H1 (cell line): ENCODE measurements around the gene CACNG1. TPM values are rescaled to one million over a fixed set of nuclear protein-coding genes. Genes with fewer than 3 reads are reported as not detected.

Experiments used
- CTCF ChIA-PET: fragments of 300-600 bp; sonication (Branson Sonifier 250); formaldehyde crosslinking; loops from one replicate; lab custom pipeline; 2021; ENCODE audit not compliant: partially characterized antibody; lab: Charles Lee
- POLR2A ChIA-PET: fragments of 300-600 bp; sonication (Branson Sonifier 250); formaldehyde crosslinking; loops from one replicate; lab custom pipeline; 2021; ENCODE audit warnings: inconsistent platforms; ENCODE audit not compliant: partially characterized antibody; lab: Charles Lee
- DNase-seq, 2 experiments: peaks; one replicate each; pipeline versions ENCODE4 v3.0.0 to v3.0.0-alpha.2; 2010 to 2022; ENCODE audit warnings: low spot score in 2 of 2, low read depth in 1 of 2, mixed read lengths in 1 of 2
- FAIRE-seq: peaks from 2 replicates; lab custom pipeline; 2011; peaks lifted over from hg19 to GRCh38; lab: Jason Lieb, UNC
- H2AFZ ChIP-seq: 2 replicates; pipeline ENCODE4 v1.8.1; 2012; ENCODE audit warnings: low read length, inconsistent platforms
- H2AK5ac ChIP-seq: 2 replicates; pipeline ENCODE4 v1.6.1; 2013; ENCODE audit warnings: low read depth, low read length
- H2BK120ac ChIP-seq: replicated peaks from 2 replicates; pipeline ENCODE3; 2013; ENCODE audit warnings: low read depth, low read length, inconsistent platforms
- H2BK12ac ChIP-seq: 2 replicates; pipeline ENCODE4 v1.6.1; 2013; ENCODE audit warnings: low read depth, low read length
- H2BK15ac ChIP-seq: 2 replicates; pipeline ENCODE4 v1.6.1; 2013; ENCODE audit warnings: low read length
- H2BK20ac ChIP-seq: 2 replicates; pipeline ENCODE4 v1.6.1; 2013; ENCODE audit warnings: low read length
- H2BK5ac ChIP-seq: 2 replicates; pipeline ENCODE4 v1.6.1; 2013; ENCODE audit warnings: low read depth, low read length
- H3K14ac ChIP-seq: 2 replicates; pipeline ENCODE4 v1.6.1; 2013; ENCODE audit warnings: inconsistent platforms; ENCODE audit not compliant: insufficient read length
- H3K18ac ChIP-seq: 2 replicates; pipeline ENCODE4 v1.6.1; 2013; ENCODE audit warnings: low read length; ENCODE audit errors: extremely low read depth
- H3K23ac ChIP-seq: 2 replicates; pipeline ENCODE4 v1.6.1; 2013; ENCODE audit warnings: inconsistent platforms; ENCODE audit not compliant: insufficient read length
- H3K23me2 ChIP-seq: 2 replicates; pipeline ENCODE4 v1.6.1; 2013; ENCODE audit warnings: low read depth, low read length
- H3K27ac ChIP-seq: 2 replicates; pipeline ENCODE4 v1.6.1; 2011; ENCODE audit warnings: low read depth, low read length, inconsistent platforms
- H3K27me3 ChIP-seq, 4 experiments: replicated peaks in 1 of 4; 1 replicate in 1 of 4; 2 replicates in 3 of 4; pipeline versions ENCODE4 v1.6.1 to v1.8.1; 2011 to 2013; ENCODE audit warnings: low read length in 3 of 4, mild to moderate bottlenecking in 3 of 4, inconsistent platforms in 2 of 4, mixed read lengths in 2 of 4, moderate library complexity in 1 of 4; ENCODE audit not compliant: control insufficient read depth in 3 of 4, insufficient read depth in 3 of 4; ENCODE audit errors: extremely low read depth in 1 of 4
- H3K36me3 ChIP-seq, 4 experiments: 2 replicates each; pipeline versions ENCODE4 v1.6.1 to v1.8.1; 2011 to 2013; ENCODE audit warnings: mild to moderate bottlenecking in 4 of 4, low read length in 3 of 4, moderate library complexity in 2 of 4, control low read depth in 1 of 4, inconsistent platforms in 1 of 4; ENCODE audit not compliant: insufficient read depth in 4 of 4, control insufficient read depth in 2 of 4
- H3K4ac ChIP-seq: replicated peaks from 2 replicates; pipeline ENCODE3; 2013; ENCODE audit warnings: low read length, low read depth, mixed read lengths, inconsistent platforms; ENCODE audit not compliant: insufficient read length
- H3K4me1 ChIP-seq, 4 experiments: replicated peaks in 1 of 4; 1 replicate in 1 of 4; 2 replicates in 3 of 4; pipeline versions ENCODE4 v1.6.1 to v1.8.1; 2011 to 2013; ENCODE audit warnings: low read length in 3 of 4, inconsistent platforms in 2 of 4, mixed read lengths in 1 of 4; ENCODE audit not compliant: insufficient read depth in 4 of 4, control insufficient read depth in 3 of 4
- H3K4me2 ChIP-seq, 2 experiments: 2 replicates each; pipeline versions ENCODE4 v1.6.1 to v1.8.1; 2011 to 2013; ENCODE audit warnings: low read depth in 2 of 2, low read length in 2 of 2, control low read depth in 1 of 2, inconsistent platforms in 1 of 2, mild to moderate bottlenecking in 1 of 2; ENCODE audit not compliant: insufficient read depth in 1 of 2
- H3K4me3 ChIP-seq, 4 experiments: fragments of 200-600, 300-600 bp in 1 of 4; sonication (generic), shearing (Covaris generic), sonication (Bioruptor Twin) in 1 of 4; 2 replicates each; pipeline versions ENCODE4 v1.5.1 to v1.8.1; 2011 to 2016; ENCODE audit warnings: low read length in 4 of 4, low read depth in 3 of 4, control low read depth in 2 of 4, inconsistent platforms in 2 of 4, mild to moderate bottlenecking in 2 of 4, mixed read lengths in 1 of 4, moderate library complexity in 1 of 4; ENCODE audit not compliant: insufficient read depth in 2 of 4; ENCODE audit errors: extremely low read depth in 1 of 4
- H3K56ac ChIP-seq: replicated peaks from 2 replicates; pipeline ENCODE3; 2013; ENCODE audit warnings: low read depth, mild to moderate bottlenecking, mixed read lengths, low read length, inconsistent platforms; ENCODE audit not compliant: insufficient read length
- H3K79me1 ChIP-seq: 2 replicates; pipeline ENCODE4 v1.6.1; 2013; ENCODE audit warnings: low read depth, low read length, control low read depth
- H3K79me2 ChIP-seq, 2 experiments: 2 replicates each; pipeline versions ENCODE4 v1.6.1 to v1.8.1; 2012 to 2013; ENCODE audit warnings: low read length in 2 of 2, mild to moderate bottlenecking in 2 of 2, inconsistent platforms in 1 of 2; ENCODE audit not compliant: insufficient read depth in 2 of 2, control insufficient read depth in 1 of 2
- H3K9ac ChIP-seq, 4 experiments: replicated peaks in 1 of 4; 1 replicate in 1 of 4; 2 replicates in 3 of 4; pipeline versions ENCODE4 v1.6.1 to v1.8.1; 2011 to 2013; ENCODE audit warnings: low read depth in 3 of 4, low read length in 3 of 4, control low read depth in 2 of 4, mild to moderate bottlenecking in 2 of 4, moderate library complexity in 2 of 4, inconsistent platforms in 1 of 4; ENCODE audit errors: extremely low read depth in 1 of 4
- H3K9me3 ChIP-seq, 2 experiments: 2 replicates each; pipeline versions ENCODE4 v1.6.1 to v1.8.1; 2012 to 2013; ENCODE audit warnings: mild to moderate bottlenecking in 2 of 2, moderate library complexity in 2 of 2, control low read depth in 1 of 2, inconsistent platforms in 1 of 2, low read depth in 1 of 2, low read length in 1 of 2, mixed read lengths in 1 of 2; ENCODE audit not compliant: insufficient read depth in 2 of 2
- H4K20me1 ChIP-seq, 2 experiments: replicated peaks in 1 of 2; 2 replicates each; pipeline versions ENCODE3 to v1.8.1; 2011 to 2013; ENCODE audit warnings: inconsistent platforms in 2 of 2, low read length in 2 of 2, mild to moderate bottlenecking in 1 of 2; ENCODE audit not compliant: insufficient read depth in 2 of 2, control insufficient read depth in 1 of 2
- H4K5ac ChIP-seq: 2 replicates; pipeline ENCODE4 v1.6.1; 2013; ENCODE audit warnings: low read length, low read depth, mixed read lengths, inconsistent platforms; ENCODE audit not compliant: insufficient read length
- H4K8ac ChIP-seq: 2 replicates; pipeline ENCODE4 v1.8.0; 2013; ENCODE audit warnings: mild to moderate bottlenecking, moderate library complexity, low read length, inconsistent platforms; ENCODE audit not compliant: insufficient read depth; ENCODE audit errors: extremely low read depth
- H4K91ac ChIP-seq: replicated peaks from 2 replicates; pipeline ENCODE3; 2013; ENCODE audit warnings: low read length, mixed read lengths, inconsistent platforms; ENCODE audit not compliant: insufficient read length
- GABPA ChIP-seq: IDR thresholded peaks from 2 replicates; pipeline ENCODE4 v1.6.1; 2011; ENCODE audit warnings: mild to moderate bottlenecking, low read length, moderate library complexity, borderline replicate concordance; ENCODE audit not compliant: insufficient read depth
- RXRA ChIP-seq: IDR thresholded peaks from 2 replicates; pipeline ENCODE4 v1.6.1; 2011; ENCODE audit warnings: low read depth, mild to moderate bottlenecking, low read length, moderate library complexity; ENCODE audit not compliant: insufficient read depth
- SIX5 ChIP-seq: IDR thresholded peaks from 2 replicates; pipeline ENCODE4 v1.6.1; 2011; ENCODE audit warnings: mild to moderate bottlenecking, low read depth, low read length
- USF2 ChIP-seq: IDR thresholded peaks from 2 replicates; pipeline ENCODE4 v1.6.1; 2011; ENCODE audit warnings: low read length, improper control_type of control experiment
- WGBS, 2 experiments: shearing (Covaris generic) in 1 of 2; methylation state at CpG; one replicate each; pipeline versions ENCODE4 v1.1.6 to v1.1.7; 2013 to 2015; ENCODE audit warnings: low lambda C conversion rate in 2 of 2, mixed read lengths in 2 of 2, inconsistent platforms in 1 of 2, low coverage in 1 of 2, missing lambda C conversion rate in 1 of 2; ENCODE audit not compliant: insufficient replicate concordance in 2 of 2, insufficient coverage in 1 of 2, insufficient read length in 1 of 2; ENCODE audit errors: extremely low coverage in 1 of 2, missing lambda C conversion rate in 1 of 2; 5-methylcytosine and 5-hydroxymethylcytosine counted together
- polyA plus RNA-seq, 7 experiments: library from polyadenylated mRNA; depleted of rRNA in 3 of 7; stranded (reverse) in 5 of 7; unstranded in 2 of 7; fragments of >200 nt in 5 of 7; fragments of 200-250 nt in 2 of 7; gene quantifications; 1 replicate in 5 of 7; 2 replicates in 1 of 7; 4 replicates in 1 of 7; pipeline versions ENCODE4 v1.2.1 to v1.2.3, GENCODE V29; 2011 to 2013; ENCODE audit warnings: missing spikeins in 2 of 7, mixed read lengths in 2 of 7
- total RNA-seq: library from RNA; stranded (reverse); fragmentation: NEBNext Ultra II Directional; extraction: Animal tissue kit (Norgen Biotek cat#: 25700); gene quantifications from 2 replicates; pipeline ENCODE4 v1.2.1, GENCODE V29; 2021

The CACNG1 gene
- total and polyA plus RNA-seq, 2 of the 8 experiments (the other 6 are each of a cell fraction or from before 2014, with no cell fraction given) = not detected

GRCh38 chr17:67080804-67081203 lies 36.5 kb downstream of the CACNG1 start:
- H3K9me3 ChIP-seq = no peaks in the 10 kb centered on the region
- H3K79me1 ChIP-seq = no peaks in the 10 kb centered on the region
- H3K56ac ChIP-seq = no peak overlapping the region
- H3K4me3 ChIP-seq = no peak overlapping the region
- H3K23ac ChIP-seq = no peak overlapping the region
- no peak overlapping the region for H3K4ac ChIP-seq
- H3K14ac ChIP-seq = no peak overlapping the region
- H3K79me2 ChIP-seq = no peaks in the 10 kb centered on the region
- 83% methylated on average over 2 of the region's 2 CpGs; no CpG with 5 or more reads in 1 of the 2 experiments for WGBS, 2 experiments
- no peak overlapping the region for H2BK15ac ChIP-seq
- H2BK120ac ChIP-seq = no peak overlapping the region
- ChIA-PET CTCF (interaction anchor here (0.5 to 1.9 kb wide), 6 partner anchors 9 to 1628 kb away, joined by 3 to 6 read pairs (median 3); no protein-coding TSS in a partner anchor), POLR2A (no interaction called here)
- H3K36me3 ChIP-seq = peaks cover 0 to 2% (median 0%) of the 10 kb centered on the region in 4 experiments; a peak in 1 of 8 replicates
- TF ChIP-seq SIX5 (no peak), USF2 (no peak), RXRA (no peak), GABPA (no peak)
- no peak overlapping the region for H3K27ac ChIP-seq
- no peak overlapping the region for H2BK20ac ChIP-seq
- no peak overlapping the region for H2BK12ac ChIP-seq
- FAIRE-seq (no peak), DNase-seq (no peak)
- no peak overlapping the region for H2BK5ac ChIP-seq
- H2AK5ac ChIP-seq = no peak overlapping the region
- no peak overlapping the region for H4K5ac ChIP-seq
- no peaks in the 10 kb centered on the region for H3K23me2 ChIP-seq
- H3K4me1 ChIP-seq = no peaks in the 10 kb centered on the region
- H3K27me3 ChIP-seq = no peaks in the 10 kb centered on the region
- no peaks in the 10 kb centered on the region for H4K20me1 ChIP-seq
- H3K9ac ChIP-seq = no peak overlapping the region
- no peak overlapping the region for H3K18ac ChIP-seq
- H2AFZ ChIP-seq = no peak overlapping the region
- no peak overlapping the region for H3K4me2 ChIP-seq
- no peak overlapping the region for H4K8ac ChIP-seq
- H4K91ac ChIP-seq = no peak overlapping the region
